Spinal cord (tissue), 10 donors: ENCODE measurements around the gene JAKMIP2. TPM values are rescaled to one million over a fixed set of nuclear protein-coding genes. Genes with fewer than 3 reads are reported as not detected.
A peak's percentile ranks its signal among the peaks of the same experiment; 100 is the strongest.

ENCODE experiments used
- DNase-seq, 6 donors: peaks; one replicate each; pipeline versions ENCODE4 v3.0.0 to v3.0.0-alpha.2; 2013 to 2015; ENCODE audit warnings: low spot score in 6 of 6, low read depth in 4 of 6
- H3K27ac ChIP-seq: one replicate; pipeline ENCODE4 v1.5.1; 2013; ENCODE audit warnings: low read depth, low read length, control low read depth
- H3K27me3 ChIP-seq: one replicate; pipeline ENCODE4 v1.6.1; 2013; ENCODE audit warnings: low read length; ENCODE audit not compliant: control insufficient read depth, insufficient read depth
- H3K36me3 ChIP-seq: one replicate; pipeline ENCODE4 v1.6.1; 2013; ENCODE audit warnings: low read length; ENCODE audit not compliant: control insufficient read depth, insufficient read depth
- H3K4me1 ChIP-seq: one replicate; pipeline ENCODE4 v1.6.1; 2013; ENCODE audit warnings: low read length; ENCODE audit not compliant: control insufficient read depth, insufficient read depth
- H3K4me3 ChIP-seq: one replicate; pipeline ENCODE4 v1.5.1; 2013; ENCODE audit warnings: low read depth, low read length, control low read depth
- H3K9me3 ChIP-seq: one replicate; pipeline ENCODE4 v1.6.1; 2013; ENCODE audit warnings: low read length; ENCODE audit not compliant: control insufficient read depth, insufficient read depth
- WGBS: methylation state at CpG from one replicate; pipeline ENCODE4 v1.1.5; 2013; ENCODE audit warnings: missing lambda C conversion rate; ENCODE audit not compliant: insufficient coverage; 5-methylcytosine and 5-hydroxymethylcytosine counted together
- polyA plus RNA-seq, 2 donors: library from polyadenylated mRNA; unstranded; fragments of 120-200 nt; gene quantifications; one replicate each; pipeline ENCODE4 v1.2.1, GENCODE V29; 2013; ENCODE audit not compliant: insufficient read length in 2 of 2
- total RNA-seq, 2 donors: library from RNA; depleted of rRNA in 1 of 2; stranded (reverse); fragments of 120-200 nt in 1 of 2; fragments of >200 nt in 1 of 2; gene quantifications; one replicate each; pipeline versions ENCODE4 v1.2.3 to v1.2.4, GENCODE V29; 2013 to 2014
- donor health status: healthy.

Gene JAKMIP2
- total and polyA plus RNA-seq, 4 donors: 31.0 to 45.7 (median 32.2) TPM

DNA sequence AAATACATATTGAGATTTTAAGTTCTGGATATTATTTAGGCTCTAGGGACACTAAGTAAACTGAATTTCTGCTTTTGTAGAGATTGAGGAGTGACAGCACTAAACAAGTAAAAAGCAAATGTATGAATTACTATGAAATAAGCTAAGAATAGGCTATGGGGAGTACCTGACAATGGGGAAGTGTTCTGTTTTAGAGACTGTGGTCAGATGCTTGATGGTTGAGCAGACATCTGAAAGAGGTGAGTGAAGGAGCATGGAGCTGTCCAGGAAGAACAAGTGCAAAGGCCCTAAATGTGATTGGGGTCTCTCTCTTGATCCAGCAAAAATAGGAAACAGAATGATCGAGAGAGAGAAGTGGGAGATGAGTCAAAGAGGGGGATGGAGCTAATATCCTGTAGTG, 111.7 kb downstream of the JAKMIP2 start:
- H3K36me3 ChIP-seq: peaks cover 10% of the 10 kb centered on the region
- WGBS: 92% methylated on average over 1 of the region's 1 CpG
- no peaks in the 10 kb centered on the region for H3K27me3 ChIP-seq
- no peak overlapping the region for H3K27ac ChIP-seq
- no peak for DNase-seq
- no peaks in the 10 kb centered on the region for H3K9me3 ChIP-seq
- H3K4me3 ChIP-seq: no peak overlapping the region
- peaks cover 9% of the 10 kb centered on the region for H3K4me1 ChIP-seq

GRCh38 chr5:147669169-147669869, 113.2 kb downstream of the JAKMIP2 start:
- H3K9me3 ChIP-seq: no peaks in the 10 kb centered on the region
- WGBS: 38% methylated on average over 9 of the region's 9 CpGs
- peak in 5 of 6 donors; percentile 33 to 93 (median 64) for DNase-seq
- H3K27me3 ChIP-seq: no peaks in the 10 kb centered on the region
- H3K4me1 ChIP-seq: peaks cover 9% of the 10 kb centered on the region
- peaks cover 10% of the 10 kb centered on the region for H3K36me3 ChIP-seq
- H3K4me3 ChIP-seq: no peak overlapping the region
- no peak overlapping the region for H3K27ac ChIP-seq

DNA sequence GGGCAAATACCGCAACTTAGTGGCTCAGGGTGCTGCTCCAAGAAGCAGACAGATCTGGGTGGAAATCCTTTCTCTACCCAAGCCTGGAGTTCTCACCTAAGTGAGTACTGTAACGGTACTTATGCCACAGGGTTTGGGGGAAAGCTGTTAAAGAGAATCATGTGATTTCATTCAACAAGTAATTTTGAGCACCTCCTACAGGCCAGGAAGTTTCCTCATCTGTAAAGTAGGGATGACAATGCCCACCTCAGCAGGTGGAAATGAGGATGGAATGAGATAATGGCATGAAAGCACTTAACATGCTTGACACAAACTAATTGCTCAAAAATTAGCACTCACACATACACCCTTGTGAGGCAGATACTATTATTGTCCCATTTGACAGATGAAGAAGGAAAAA, 114.1 kb downstream of the JAKMIP2 start:
- WGBS: no CpG with 5 or more reads among the region's 2 CpGs
- DNase-seq: no peak
- Histone ChIP-seq H3K27ac (no peak overlapping the region), H3K36me3 (peaks cover 10% of the 10 kb centered on the region), H3K9me3 (no peaks in the 10 kb centered on the region), H3K27me3 (no peaks in the 10 kb centered on the region), H3K4me3 (no peak overlapping the region), H3K4me1 (peaks cover 7% of the 10 kb centered on the region)

DNA sequence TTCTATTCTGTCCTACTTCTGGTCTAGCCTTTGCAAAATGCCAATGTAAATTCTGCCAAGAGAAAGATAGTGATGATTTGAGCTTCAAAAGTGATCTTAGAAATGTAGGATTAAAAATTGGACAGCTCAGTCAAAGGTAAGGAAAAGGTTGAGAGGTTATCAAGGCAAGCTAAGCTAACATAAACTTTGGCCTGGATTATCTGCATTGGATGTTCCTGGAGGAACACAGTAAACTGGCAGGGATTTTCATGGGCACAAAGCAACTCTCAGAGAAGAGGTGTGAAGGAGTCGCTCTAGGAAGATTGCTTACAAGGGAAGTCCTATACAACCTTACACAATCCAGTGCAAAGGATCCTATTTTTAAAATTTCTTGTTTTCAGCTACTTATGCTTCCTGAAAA, 115.2 kb downstream of the JAKMIP2 start:
- H3K27me3 ChIP-seq: no peaks in the 10 kb centered on the region
- H3K9me3 ChIP-seq: no peaks in the 10 kb centered on the region
- peaks cover 4% of the 10 kb centered on the region for H3K4me1 ChIP-seq
- no CpG with 5 or more reads among the region's 1 CpG for WGBS
- H3K27ac ChIP-seq: no peak overlapping the region
- no peak for DNase-seq
- H3K4me3 ChIP-seq: no peak overlapping the region
- peaks cover 10% of the 10 kb centered on the region for H3K36me3 ChIP-seq

DNA sequence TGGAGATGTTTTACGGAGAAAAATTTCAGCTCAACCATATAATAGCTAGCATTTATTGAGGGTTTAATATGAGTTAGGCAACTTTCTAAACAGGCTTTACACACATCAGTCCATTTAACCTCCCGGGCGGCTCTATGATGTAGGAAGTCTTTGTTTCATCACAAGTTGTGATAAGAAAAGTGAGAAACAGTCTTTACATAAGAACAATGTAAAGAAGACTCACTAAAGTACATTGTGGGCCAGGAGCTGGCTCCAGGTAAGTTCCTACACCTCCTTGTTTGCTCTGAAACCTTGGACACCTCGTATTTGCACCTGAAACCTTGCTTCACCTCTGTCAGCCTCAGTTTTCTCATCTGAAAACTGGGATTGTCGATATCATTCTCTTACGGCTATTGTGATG, 116.1 kb downstream of the JAKMIP2 start:
- Histone ChIP-seq H3K4me1 (peaks cover 4% of the 10 kb centered on the region), H3K27me3 (no peaks in the 10 kb centered on the region), H3K4me3 (no peak overlapping the region), H3K9me3 (no peaks in the 10 kb centered on the region), H3K27ac (no peak overlapping the region), H3K36me3 (peaks cover 6% of the 10 kb centered on the region)
- DNase-seq: no peak
- WGBS: no CpG with 5 or more reads among the region's 6 CpGs

DNA sequence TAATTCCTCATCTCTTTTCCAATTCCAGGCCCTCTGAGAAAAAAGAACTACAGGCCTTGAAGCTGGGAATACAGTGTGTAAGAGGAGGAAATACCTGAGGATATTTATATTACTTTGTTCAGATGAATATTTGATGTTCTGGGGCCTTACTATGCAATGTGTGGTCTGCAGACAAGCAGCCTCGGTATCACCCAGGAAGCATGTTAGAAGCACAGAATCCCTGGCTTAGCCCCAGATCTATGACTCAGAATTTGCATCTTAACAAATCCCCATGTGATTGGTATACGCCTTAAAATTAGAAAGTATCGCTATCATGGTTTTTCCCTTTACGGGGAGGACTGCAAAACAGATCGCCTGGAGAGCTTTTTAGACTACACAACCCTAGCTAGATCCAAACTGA, 121.0 kb downstream of the JAKMIP2 start:
- WGBS: 100% methylated on average over 1 of the region's 5 CpGs
- no peaks in the 10 kb centered on the region for H3K4me1 ChIP-seq
- H3K4me3 ChIP-seq: no peak overlapping the region
- DNase-seq: peak in 2 of 6 donors; percentile 16 to 35
- no peaks in the 10 kb centered on the region for H3K9me3 ChIP-seq
- peaks cover 21% of the 10 kb centered on the region for H3K36me3 ChIP-seq
- no peaks in the 10 kb centered on the region for H3K27me3 ChIP-seq
- H3K27ac ChIP-seq: no peak overlapping the region

GRCh38 chr5:147659166-147659929, 123.2 kb downstream of the JAKMIP2 start:
- H3K27ac ChIP-seq: no peak overlapping the region
- no peaks in the 10 kb centered on the region for H3K4me1 ChIP-seq
- peaks cover 21% of the 10 kb centered on the region for H3K36me3 ChIP-seq
- H3K9me3 ChIP-seq: no peaks in the 10 kb centered on the region
- no peak overlapping the region for H3K4me3 ChIP-seq
- 93% methylated on average over 9 of the region's 15 CpGs for WGBS
- DNase-seq: no peak
- H3K27me3 ChIP-seq: no peaks in the 10 kb centered on the region

- peaks cover 21% of the 10 kb centered on the region for H3K36me3 ChIP-seq
- H3K4me1 ChIP-seq: no peaks in the 10 kb centered on the region
- 87% methylated on average over 4 of the region's 8 CpGs for WGBS
- no peaks in the 10 kb centered on the region for H3K27me3 ChIP-seq
- no peak overlapping the region for H3K4me3 ChIP-seq
- H3K27ac ChIP-seq: no peak overlapping the region
- no peak for DNase-seq
- no peaks in the 10 kb centered on the region for H3K9me3 ChIP-seq
These were observed 124.1 kb downstream of the JAKMIP2 start for GRCh38 chr5:147658293-147658932.

DNA sequence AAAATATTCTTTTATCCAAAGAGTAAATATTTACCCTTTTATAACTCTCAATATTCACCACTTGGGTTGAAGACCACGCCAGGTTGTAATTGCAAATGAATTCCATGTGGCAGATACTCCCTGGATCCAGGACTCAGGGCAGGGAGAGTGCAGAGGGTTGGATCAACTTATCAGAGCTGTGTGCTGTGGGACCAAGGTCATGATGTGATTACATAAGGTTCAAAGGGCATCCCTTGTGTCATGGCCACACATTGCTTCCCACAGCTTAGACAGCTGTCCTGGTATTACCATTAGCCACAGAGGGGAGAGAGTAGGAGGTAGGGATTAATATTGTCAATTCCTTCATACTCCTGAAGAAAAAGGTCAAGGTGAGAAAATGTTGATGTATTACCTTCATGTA, 133.9 kb downstream of the JAKMIP2 start:
- Histone ChIP-seq H3K4me1 (no peaks in the 10 kb centered on the region), H3K27ac (no peak overlapping the region), H3K4me3 (no peak overlapping the region), H3K9me3 (no peaks in the 10 kb centered on the region), H3K36me3 (no peaks in the 10 kb centered on the region), H3K27me3 (no peaks in the 10 kb centered on the region)
- DNase-seq: no peak
- WGBS: no CpG with 5 or more reads among the region's 1 CpG
